Right kidney (tissue), 1 donor: ENCODE data around the gene DNAH12.
"Not testable (repeated sequence)": the region's sequence is repeated elsewhere in the genome, so short reads cannot be mapped to it uniquely, and the experiment has no call there.

Source experiments
- DNase-seq: peaks from one replicate; pipeline ENCODE4 v3.0.0-alpha.2; 2016

DNAH12 gene

DNA sequence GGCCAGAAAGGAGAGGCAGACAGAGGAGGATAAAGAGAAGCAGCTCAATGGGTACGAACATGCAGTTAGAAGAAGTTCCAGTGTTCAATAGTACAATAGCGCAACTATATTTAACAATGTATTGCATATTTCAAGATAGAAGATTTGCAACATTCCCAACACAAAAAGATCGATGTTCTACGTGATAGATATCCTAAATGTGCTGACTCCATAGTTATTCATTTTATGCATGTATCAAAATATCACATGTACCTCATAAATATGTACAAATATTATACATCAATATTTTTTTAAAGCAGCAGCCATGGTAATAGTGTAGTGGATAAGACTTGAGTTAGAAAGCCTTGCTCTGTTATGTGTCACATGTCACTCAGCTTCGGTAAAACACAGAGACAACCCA is 141.5 kb downstream of the DNAH12 start:
- DNase-seq: no peak

DNA sequence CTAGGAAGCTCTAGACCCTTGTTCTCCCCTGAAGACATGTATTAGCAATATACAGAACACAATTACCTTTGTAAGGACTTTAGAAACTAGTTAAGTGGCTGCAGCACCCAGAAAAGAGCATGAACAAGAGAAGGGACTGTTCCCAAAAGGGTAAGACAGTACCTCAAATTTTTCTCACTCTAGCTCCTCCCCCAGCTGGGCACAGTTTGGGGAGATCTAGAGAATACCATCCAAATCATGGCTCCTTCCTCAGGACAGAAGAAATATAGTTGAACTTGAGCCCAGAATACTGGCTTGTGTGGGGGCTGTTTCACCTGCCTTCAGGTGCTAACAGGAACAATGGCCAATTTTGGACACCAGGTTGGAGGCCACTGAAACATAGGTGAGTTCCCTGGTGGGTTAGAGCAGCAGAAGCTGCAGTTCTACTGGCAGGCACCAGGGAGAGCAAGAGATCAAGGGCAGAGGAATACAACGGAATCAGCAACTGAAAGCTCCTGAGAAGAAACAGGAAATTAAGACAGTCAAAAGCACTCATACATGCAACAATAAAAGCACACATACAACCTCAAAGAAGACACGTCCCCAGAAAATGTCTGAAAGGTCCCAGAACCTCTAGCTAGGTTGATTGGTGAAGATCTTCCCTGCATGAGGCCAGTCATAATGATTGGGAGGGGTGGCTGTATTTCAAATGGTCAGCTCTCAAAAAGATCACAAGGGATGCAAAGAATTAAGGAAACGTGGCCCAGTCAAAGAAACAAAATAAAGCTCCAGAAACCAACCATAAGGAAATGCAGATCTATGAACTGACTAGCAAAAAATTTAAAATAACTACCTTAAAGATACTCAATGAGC is 146.7 kb downstream of the DNAH12 start:
- no peak for DNase-seq

DNA sequence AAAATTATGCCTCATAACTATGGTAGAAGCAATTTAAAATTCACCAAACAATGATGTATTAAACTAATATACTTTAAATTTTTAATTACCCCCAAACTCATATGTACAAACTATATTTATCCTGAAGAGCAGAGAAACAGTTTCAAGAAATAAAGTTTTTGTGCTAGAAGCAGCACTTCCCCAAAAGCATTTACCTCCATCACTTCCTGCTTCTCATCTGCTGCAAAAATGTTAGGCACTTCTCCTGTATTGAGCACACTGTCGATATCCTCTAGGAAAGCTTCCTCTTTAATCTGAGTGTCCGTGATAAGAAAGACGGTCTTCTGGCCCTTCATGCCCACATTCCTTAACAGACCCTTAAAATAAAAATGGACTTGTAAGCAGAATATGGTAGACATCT is 150.2 kb downstream of the DNAH12 start:
- no peak for DNase-seq

DNA sequence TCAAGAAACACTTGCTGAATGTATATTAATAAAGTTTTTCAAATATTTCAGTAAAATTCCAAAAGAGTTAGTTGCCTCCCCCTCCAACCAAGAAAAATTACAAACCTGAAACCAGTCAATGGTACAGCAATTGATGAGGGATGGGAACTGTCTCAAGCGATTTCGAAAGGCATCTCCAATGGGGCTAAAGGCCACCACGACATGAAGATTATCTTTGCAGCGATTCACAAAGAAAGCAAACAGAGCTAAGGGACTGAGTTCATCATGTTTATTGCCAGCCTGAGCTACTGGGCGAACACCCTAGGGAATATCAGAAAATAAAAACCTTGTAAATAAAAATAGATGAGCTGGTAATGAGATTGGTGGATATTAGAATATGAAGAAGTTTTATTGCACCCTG is 152.4 kb downstream of the DNAH12 start:
- DNase-seq: no peak

DNA sequence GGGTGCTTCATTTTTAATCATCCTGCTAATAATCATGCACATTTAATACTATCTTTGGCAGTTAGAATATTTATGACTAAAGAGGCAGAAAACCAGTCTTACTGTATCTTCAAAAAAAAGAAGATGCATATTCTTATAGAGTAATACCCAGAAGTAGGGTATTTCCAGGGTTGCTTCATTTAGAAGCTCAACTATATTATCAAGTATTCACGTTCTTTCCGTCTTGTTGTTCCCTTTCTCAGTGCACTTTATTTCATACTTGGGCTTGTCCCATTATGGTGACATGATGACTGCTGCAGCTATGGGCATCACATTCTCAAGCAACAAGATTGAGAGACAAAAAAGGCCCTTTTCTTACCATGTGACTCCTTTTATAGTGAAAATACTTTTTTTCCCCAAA is 154.9 kb downstream of the DNAH12 start:
- DNase-seq: no peak

DNA sequence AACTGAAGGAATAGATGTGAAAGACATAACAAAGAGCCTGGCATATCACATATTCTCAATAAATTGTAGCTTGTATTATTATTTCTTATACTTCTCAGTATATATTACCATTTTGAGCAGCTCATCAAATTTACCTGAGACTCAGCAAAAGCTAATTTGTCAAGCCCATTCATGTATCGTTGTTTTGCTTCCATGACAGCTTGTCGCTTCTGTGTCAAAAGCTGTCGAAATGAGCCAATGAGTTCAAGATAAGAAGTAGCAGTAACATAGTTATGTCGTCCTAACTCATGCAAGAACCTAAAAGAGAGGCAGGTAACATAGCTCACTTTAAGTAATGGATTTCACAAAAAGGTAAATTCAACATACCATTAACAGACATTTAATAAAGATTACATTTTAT is 157.8 kb downstream of the DNAH12 start:
- DNase-seq: no peak

DNA sequence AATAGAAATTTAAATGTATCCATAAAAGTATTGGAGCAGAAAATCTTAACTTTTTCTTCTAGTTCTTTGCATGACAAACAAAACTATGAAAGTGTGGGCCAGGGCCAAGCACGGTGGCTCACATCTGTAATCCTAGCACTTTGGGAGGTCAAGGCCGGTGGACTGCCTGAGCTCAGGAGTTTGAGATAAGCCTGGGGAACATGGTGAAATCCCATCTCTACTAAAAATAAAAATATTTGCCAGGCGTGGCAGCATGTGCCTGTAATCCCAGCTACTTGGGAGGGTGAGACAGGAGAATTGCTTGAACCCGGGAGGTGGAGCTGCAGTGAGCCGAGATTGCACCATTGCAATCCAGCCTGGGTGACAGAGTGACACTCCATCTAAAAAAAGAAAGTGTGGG is 158.6 kb downstream of the DNAH12 start:
- DNase-seq: no peak

DNA sequence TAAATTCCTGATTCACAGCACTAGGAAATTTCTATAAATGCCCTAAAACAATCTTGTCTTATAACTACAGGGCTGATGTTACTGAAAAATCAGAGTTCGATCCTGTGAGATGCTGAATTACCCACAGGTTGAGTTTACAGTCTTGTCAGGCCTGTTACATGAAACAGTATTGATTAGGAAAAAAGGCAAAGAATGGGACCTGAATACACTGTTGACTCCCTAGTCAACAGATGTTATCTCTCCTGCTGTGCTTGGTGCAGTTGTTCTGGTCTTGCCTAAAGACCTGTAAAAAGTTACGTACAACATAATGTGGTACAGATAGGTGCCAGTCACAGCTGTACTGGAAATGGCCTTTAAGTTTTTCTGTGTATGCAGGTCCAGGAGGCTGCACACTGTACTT is 160.3 kb downstream of the DNAH12 start:
- no peak for DNase-seq

DNA sequence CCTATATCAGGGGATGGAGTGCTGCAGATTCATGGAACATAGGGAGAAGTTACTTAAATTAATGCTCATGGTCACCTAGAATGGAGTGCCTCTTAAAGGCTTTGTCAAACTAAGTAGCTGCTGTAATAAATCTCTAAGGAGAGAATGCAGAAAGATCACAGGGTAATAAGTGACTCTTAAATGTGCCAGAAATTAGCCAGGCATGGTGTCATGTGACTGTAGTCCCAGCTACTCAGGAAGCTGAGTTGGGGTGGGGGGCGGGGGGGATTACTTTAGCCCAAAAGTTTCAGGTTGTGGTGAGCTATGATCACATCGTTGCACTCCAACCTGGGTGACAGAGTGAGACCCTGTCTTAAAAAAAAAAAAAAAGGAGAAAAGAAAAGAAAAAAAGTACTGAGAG is 160.7 kb downstream of the DNAH12 start:
- no peak for DNase-seq

DNA sequence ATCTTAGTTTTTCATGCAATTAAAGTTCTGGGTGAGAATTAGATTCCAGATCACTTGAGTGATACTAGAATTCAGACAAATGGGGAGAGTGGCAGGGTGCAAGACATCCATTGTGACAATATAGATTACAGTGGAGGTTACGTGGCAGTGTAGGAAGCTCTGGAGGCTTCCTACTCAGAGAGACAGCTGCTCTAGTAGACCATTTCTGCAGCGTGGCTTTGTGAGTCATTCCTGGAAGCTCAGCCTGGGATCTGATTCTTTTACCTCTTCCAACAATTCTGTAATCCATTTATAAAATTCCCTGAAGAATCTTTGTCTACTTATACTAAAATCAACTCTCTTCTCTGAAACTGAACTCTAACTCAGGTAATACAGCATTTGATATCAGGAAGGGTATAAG is 161.2 kb downstream of the DNAH12 start:
- no peak for DNase-seq

DNA sequence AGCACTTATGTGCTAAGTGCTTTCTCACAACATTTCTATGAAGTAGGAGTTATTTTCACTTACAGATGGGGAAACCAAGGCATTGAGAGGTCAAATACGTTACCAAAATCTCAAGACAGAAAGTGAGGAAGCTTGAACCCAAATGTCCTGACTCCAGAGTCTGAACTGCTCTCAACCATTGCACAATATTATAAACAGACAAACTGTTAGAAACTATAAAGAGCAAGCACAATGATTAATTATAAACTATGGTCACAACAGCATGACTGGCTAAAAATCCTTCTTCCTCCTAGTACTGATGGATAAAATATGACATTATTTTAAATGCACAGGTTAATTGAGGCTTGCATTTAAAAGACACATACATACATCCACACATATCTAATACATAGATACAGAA is 173.8 kb downstream of the DNAH12 start:
- no peak for DNase-seq

DNA sequence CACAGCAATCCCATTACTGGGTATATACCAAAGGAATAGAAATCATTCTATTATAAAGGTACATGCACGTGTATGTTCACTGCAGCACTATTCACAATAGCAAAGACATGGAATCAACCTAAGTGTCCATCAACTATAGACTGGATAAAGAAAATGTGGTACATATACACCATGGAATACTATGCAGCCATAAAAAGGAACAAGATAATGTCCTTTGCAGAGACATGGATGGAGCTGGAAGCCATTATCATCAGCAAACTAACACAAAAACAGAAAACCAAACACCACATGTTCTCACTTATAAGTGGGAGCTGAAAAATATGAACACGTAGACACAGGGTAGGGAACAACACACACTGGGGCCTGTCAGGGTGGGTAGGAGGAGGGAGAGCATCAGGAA is 179.1 kb downstream of the DNAH12 start:
- DNase-seq: not testable (repeated sequence)

DNA sequence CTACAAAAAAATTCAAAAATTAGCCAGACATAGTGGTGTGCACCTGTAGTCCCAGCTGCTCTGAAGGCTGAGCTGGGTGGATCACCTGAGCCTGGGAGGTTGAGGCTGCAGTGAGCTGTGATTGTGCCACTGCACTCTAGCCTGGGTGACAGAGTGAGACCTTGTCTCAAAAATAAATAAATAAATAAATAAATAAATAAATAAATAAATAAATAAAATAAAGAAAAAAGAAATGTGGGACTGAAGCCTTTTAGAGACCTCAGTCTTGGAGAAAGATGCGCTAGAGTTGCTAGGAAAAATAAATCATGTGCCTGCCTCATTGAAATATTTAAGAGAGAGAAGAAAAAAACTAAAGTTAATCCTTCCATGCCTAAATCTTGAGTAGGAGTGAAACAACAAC is 187.9 kb downstream of the DNAH12 start:
- not testable (repeated sequence) for DNase-seq

DNA sequence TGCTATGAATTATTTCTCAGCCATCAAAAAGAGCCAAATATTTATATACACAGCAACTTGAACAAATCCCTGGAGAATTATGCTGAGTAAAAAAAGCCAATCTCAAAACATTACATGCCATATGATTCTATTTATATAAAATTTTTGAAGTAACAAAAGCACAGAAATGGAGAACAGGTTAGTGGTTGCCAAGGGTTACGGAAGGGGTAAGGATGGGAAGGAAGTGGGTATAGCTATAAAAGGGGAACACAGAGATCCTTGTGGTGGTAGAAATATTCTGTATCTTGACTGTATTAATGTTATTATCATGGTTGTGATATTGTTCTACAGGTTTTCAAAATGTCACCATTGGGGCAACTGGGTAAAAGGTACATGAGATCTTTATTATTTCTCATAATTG is 189.4 kb downstream of the DNAH12 start:
- DNase-seq: no peak

DNA sequence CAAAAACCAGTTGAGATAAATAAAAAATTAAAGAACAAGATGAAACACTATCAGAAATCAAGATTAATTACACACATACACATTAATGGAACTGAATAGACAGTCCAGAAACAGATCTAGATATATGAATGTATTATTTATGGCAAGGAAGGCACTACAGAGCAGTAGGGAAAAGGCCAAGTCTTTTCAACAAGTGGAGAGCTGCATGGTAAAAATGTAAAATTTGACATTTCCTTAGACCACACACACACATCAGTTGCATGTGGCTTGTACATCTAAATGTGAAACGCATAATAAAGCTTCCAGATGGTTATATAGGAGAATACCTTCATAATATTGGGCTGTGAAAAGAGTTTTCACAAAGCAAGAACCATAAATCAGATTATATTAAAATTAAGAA is 193.9 kb downstream of the DNAH12 start:
- no peak for DNase-seq

DNA sequence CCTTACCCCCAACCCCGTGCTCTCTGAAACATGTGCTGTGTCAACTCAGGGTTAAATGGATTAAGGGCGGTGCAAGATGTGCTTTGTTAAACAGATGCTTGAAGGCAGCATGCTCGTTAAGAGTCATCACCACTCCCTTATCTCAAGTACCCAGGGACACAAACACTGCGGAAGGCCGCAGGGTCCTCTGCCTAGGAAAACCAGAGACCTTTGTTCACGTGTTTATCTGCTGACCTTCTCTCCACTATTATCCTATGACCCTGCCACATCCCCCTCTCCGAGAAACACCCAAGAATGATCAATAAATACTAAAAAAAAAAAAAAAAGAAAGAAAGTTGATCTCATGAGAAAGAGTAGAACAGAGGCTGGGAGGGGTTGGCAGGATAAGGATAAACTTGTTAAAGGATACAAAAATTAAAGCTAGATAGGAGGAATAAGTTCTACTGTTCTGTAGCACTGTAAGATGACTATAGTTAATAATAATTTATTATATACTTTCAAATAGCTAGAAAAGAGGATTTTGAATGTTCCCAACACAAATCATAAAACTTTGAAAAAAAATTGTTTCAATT is 205.0 kb downstream of the DNAH12 start:
- DNase-seq: not testable (repeated sequence)

DNA sequence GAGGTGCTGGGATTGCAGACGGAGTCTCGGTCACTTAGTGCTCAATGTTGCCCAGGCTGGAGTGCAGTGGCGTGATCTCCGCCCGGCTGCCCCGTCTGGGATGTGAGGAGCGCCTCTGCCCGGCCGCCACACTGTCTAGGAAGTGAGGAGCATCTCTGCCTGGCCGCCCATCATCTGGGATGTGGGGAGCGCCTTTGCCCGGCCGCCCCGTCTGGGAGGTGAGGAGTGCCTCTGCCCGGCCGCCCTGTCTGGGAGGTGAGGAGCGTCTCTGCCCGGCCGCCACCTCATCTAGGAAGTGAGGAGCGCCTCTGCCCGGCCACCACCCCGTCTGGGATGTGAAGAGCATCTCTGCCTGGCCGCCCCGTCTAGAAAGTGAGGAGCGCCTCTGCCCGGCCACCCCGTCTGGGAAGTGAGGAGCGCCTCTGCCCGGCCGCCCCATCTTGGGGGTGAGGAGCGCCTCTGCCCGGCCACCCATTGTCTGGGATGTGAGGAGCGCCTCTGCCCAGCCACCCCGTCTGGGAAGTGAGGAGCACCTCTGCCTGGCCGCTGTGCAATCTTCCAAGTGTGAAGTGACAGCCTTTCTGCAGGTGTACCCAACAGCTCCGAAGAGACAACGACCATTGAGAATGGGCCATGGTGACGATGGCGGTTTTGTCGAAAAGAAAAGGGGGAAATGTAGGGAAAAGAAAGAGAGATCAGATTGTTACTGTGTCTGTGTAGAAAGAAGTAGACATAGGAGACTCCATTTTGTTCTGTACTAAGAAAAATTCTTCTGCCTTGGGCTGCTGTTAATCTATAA is 205.7 kb downstream of the DNAH12 start:
- not testable (repeated sequence) for DNase-seq

DNA sequence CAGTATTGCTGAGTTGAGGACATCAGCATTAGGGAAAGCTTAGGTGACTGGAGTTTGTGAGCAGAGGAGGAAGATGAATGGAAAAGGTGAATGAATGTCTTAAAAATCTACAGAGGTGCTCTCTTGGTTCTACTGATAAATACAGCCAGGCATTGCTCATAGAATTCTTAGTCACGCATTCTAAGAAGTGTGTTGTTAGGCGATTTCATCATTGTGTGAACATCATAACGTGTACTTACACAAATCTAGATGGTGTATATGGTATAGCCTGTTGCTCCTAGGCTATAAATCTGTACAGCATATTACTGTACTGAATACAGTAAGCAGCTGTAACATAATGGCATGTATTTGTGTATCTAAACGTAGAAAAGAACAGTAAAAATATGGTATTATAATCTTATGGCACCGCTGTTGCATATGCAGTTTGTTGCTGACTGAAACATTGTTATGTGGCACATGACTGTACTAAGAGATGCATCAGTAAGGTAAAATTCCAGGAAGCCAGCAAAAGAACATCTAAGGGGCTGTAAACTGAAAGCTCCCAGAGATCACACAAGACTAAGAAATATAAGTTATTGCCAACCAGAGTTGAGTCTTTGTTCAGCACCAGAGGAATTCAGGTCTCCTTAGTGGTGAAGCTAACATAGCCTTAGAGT is 208.7 kb downstream of the DNAH12 start:
- DNase-seq: no peak

DNA sequence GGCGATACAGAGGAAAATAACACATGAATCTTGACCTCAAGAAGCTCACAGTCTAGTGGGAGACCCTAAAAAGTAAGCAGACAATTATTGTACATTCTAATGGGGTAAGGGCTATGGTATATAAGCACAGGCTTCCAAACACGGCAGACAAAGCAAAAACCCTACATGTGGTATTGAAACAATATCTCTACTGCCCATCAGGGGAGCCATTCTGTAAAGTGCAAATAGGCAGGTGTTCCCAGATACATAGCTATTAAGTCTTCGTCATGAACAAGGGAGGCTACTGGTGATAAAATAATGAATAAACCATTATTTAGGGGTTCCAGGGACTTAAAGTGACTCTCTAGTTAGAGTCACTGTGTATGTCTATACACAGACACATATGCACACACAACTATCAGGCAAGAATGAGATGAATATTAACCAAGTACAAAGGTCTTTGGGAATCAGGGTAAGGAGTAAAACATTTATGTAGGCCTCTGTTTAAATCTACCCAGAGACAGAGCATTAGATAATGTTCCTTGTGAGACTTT is 213.0 kb downstream of the DNAH12 start:
- DNase-seq: no peak

DNA sequence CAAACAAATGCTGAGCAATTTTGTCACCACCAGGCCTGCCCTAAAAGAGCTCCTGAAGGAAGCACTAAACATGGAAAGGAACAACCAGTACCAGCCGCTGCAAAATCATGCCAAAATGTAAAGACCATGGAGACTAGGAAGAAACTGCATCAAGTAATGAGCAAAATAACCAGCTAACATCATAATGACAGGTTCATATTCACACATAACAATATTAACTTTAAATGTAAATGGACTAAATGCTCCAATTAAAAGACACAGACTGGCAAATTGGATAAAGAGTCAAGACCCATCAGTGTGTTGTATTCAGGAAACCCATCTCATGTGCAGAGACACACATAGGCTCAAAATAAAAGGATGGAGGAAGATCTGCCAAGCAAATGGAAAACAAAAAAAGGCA is 217.6 kb downstream of the DNAH12 start:
- not testable (repeated sequence) for DNase-seq

DNA sequence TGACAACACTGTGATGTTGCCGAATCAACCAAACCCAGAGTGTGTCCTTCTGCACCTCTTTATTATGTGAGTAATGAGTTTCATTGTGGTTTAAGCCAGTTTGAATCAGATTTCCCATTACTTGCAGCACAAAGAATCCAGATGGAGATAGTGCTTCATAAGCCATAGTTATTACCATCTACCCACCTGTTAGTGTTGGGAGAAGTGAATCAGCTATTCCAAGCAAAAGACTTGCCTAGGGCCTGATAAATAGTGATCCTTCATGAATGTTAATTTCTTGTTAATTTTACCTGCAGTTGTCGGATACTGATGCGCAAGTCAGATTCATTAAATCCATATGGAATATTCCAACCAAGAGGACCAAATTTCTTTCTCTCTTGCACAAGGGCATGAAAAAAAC is 229.9 kb downstream of the DNAH12 start:
- no peak for DNase-seq

DNA sequence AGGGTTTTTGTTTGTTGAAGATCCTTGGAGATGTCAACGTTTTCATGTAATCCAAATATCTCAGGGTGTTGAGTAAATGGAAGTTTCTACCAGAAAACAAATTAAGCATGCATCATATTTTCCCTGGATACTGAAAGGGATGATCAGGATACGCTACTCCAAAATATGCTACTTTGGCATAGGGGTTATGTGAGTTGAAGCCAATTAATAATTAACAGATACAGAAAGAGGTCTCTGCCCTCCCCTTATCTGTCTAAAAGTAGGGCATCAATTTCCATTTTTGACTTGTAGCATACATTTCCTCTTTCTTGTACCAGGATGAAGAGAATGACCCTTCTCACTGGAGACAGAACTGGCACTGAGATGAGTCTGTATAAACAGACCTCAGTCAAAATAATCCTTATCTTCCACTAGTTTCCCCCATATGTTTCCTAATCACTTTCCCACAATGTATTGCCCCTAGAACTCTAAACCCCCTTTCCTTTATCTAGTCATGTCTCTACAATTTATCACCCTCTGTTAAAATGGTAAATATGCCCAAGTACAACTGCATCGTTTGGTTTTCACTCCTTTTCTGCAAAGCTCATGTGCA is 234.3 kb downstream of the DNAH12 start:
- no peak for DNase-seq
